Activated CD4-positive, alpha-beta memory T cell treated with anti-CD3 and anti-CD28 coated beads for 36 hours (primary cell): Measurements from ENCODE around the gene PCDHB10. TPM values are rescaled to one million over a fixed set of nuclear protein-coding genes. Genes with fewer than 3 reads are reported as not detected.
"Not testable (repeated sequence)": the region's sequence is repeated elsewhere in the genome, so short reads cannot be mapped to it uniquely, and the experiment has no call there.

Source experiments
- CTCF ChIA-PET: fragments of 350-600 bp; sonication (Branson Sonifier 250); formaldehyde crosslinking; loops from one replicate; lab custom pipeline; 2021; ENCODE audit warnings: antibody characterized with exemption, inconsistent platforms; lab: Charles Lee
- POLR2A ChIA-PET: fragments of 350-600 bp; sonication (Branson Sonifier 250); formaldehyde crosslinking; loops from one replicate; lab custom pipeline; 2021; ENCODE audit warnings: antibody characterized with exemption; lab: Charles Lee
- DNase-seq: peaks from one replicate; pipeline ENCODE4 v3.0.0-alpha.2; 2020
- H3K27ac Mint-ChIP-seq: one replicate; pipeline ENCODE4 v1.8.0; 2021; ENCODE audit warnings: mixed read lengths
- H3K27me3 Mint-ChIP-seq: one replicate; pipeline ENCODE4 v1.8.0; 2021; ENCODE audit warnings: mixed read lengths
- H3K36me3 Mint-ChIP-seq: one replicate; pipeline ENCODE4 v1.8.0; 2021; ENCODE audit warnings: mixed read lengths
- H3K4me1 Mint-ChIP-seq: one replicate; pipeline ENCODE4 v1.8.0; 2021; ENCODE audit warnings: low read depth, mixed read lengths
- H3K4me3 Mint-ChIP-seq: one replicate; pipeline ENCODE4 v1.8.0; 2021; ENCODE audit warnings: mild to moderate bottlenecking, mixed read lengths
- H3K9me3 Mint-ChIP-seq: one replicate; pipeline ENCODE4 v1.8.0; 2021; ENCODE audit warnings: mixed read lengths
- intact Hi-C: fragments of 100-400 bp; cut with micrococcal nuclease; formaldehyde crosslinking; loops from one replicate; pipeline ENCODE4 v1.15.1; 2023
- total RNA-seq, 2 experiments: library from RNA; stranded (reverse); gene quantifications; one replicate each; pipeline ENCODE4 v1.2.3, GENCODE V29; 2021

The PCDHB10 gene
- total RNA-seq, 2 experiments from 2014 or later = not detected

DNA sequence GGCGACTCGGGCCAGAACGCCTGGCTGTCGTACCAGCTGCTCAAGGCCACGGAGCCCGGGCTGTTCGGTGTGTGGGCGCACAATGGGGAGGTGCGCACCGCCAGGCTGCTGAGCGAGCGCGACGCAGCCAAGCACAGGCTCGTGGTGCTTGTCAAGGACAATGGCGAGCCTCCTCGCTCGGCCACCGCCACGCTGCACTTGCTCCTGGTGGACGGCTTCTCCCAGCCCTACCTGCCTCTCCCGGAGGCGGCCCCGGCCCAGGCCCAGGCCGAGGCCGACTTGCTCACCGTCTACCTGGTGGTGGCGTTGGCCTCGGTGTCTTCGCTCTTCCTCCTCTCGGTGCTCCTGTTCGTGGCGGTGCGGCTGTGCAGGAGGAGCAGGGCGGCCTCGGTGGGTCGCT is 2.2 kb downstream of the PCDHB10 start:
- H3K36me3 Mint-ChIP-seq, DNase-seq, POLR2A ChIA-PET, H3K27ac Mint-ChIP-seq, CTCF ChIA-PET, intact Hi-C loops, H3K4me1 Mint-ChIP-seq, H3K4me3 Mint-ChIP-seq: not testable (repeated sequence)
- H3K9me3 Mint-ChIP-seq = peaks cover 30% of the 10 kb centered on the region
- peaks cover 39% of the 10 kb centered on the region for H3K27me3 Mint-ChIP-seq

DNA sequence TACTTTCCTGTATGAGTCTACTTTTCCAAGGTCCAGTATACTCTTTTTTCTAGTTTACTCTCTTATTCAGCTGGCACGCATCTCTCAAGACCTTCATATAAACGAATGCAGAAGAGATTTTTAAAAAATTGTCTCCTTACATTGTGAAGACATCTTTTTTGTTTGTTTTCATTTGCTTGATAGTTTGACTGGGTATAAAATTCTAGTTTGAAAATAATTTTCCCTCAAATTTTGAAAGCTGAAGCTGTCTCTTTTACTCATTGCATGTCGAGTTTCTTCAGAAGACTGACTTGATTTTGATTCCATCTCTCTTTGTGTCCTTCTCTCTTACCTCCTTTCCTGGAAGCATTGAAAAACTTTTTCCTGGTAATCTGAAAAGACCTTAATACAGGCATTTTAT is 4.2 kb downstream of the PCDHB10 start:
- Mint-ChIP-seq H3K27me3 (peaks cover 46% of the 10 kb centered on the region), H3K9me3 (peaks cover 37% of the 10 kb centered on the region), H3K4me1 (no peaks in the 10 kb centered on the region), H3K36me3 (peaks cover 8% of the 10 kb centered on the region), H3K27ac (no peak overlapping the region), H3K4me3 (no peak overlapping the region)
- intact Hi-C loops = no loop called here
- DNase-seq = no peak
- ChIA-PET CTCF (interaction anchor here (1.0 to 1.7 kb wide), 2 partner anchors 9 to 225 kb away, joined by 5 to 9 read pairs; partner anchors contain the start of genes PCDHB9 and PCDHGA11), POLR2A (no interaction called here)

DNA sequence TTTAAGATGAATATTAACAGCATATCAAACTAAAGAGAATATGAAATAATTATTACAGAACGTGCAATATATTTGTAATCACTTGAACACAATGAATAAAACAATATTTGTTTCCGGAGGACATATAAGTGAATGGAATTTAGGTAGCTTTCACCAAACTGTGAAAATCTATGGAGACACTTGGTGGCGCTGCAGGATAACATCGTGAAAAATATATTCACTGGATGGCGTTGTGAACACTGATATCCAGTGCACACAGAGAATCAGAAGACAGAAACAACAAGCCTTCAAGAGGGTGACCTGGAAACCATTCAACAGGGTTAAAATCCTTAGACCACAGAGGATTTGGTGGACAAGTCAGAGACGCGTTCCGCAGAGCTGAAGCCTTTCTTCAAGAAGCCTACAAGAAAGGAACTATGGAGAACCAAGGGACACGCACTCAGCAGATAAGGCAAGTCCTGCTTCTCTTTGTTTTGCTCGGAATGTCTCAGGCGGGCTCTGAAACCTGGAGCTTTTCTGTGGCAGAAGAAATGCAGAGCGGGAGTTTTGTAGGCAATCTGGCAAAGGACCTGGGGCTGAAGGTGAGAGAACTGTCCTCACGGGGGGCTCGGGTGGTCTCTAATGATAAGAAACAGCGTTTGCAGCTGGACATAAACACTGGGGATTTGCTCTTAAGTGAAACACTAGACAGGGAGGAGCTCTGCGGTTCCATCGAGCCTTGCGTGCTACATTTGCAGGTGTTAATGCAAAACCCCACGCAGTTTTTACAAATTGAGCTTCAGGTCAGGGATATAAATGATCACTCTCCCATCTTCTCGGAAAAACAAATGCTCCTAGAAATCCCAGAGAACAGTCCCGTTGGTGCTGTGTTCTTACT is 7.4 kb downstream of the PCDHB10 start, which contains the start of gene PCDHB11:
PCDHB11 (plus strand) TSS at position 269 of the 877 bp plus-strand sequence; CDS start at position 417, 148 bp downstream.
- Mint-ChIP-seq H3K9me3 (peaks cover 29% of the 10 kb centered on the region), H3K27ac (no peak within 1 kb of the TSS), H3K36me3 (peaks cover 6% of the 10 kb centered on the region), H3K4me3 (no peak within 1 kb of the TSS), H3K4me1 (no peaks in the 10 kb centered on the region), H3K27me3 (peaks cover 31% of the 10 kb centered on the region)
- no peak for DNase-seq
- intact Hi-C loops = no loop called here
- CTCF ChIA-PET = interaction anchor here (1.2 kb wide), 1 partner anchor 12 kb away, joined by 4 read pairs; the partner anchor contains the start of gene PCDHB9
- POLR2A ChIA-PET = no interaction called here

DNA sequence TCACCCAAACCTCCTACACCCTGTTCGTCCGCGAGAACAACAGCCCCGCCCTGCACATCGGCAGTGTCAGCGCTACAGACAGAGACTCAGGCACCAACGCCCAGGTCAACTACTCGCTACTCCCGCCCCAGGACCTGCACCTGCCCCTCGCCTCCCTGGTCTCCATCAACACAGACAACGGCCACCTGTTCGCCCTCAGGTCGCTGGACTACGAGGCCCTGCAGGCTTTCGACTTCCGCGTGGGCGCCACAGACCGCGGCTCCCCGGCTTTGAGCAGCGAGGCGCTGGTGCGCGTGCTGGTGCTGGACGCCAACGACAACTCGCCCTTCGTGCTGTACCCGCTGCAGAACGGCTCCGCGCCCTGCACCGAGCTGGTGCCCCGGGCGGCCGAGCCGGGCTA is 9.0 kb downstream of the PCDHB10 start:
- DNase-seq, H3K4me3 Mint-ChIP-seq, H3K36me3 Mint-ChIP-seq, CTCF ChIA-PET, H3K4me1 Mint-ChIP-seq, intact Hi-C loops, H3K27ac Mint-ChIP-seq, POLR2A ChIA-PET: not testable (repeated sequence)
- Mint-ChIP-seq H3K9me3 (peaks cover 26% of the 10 kb centered on the region), H3K27me3 (peaks cover 35% of the 10 kb centered on the region)

DNA sequence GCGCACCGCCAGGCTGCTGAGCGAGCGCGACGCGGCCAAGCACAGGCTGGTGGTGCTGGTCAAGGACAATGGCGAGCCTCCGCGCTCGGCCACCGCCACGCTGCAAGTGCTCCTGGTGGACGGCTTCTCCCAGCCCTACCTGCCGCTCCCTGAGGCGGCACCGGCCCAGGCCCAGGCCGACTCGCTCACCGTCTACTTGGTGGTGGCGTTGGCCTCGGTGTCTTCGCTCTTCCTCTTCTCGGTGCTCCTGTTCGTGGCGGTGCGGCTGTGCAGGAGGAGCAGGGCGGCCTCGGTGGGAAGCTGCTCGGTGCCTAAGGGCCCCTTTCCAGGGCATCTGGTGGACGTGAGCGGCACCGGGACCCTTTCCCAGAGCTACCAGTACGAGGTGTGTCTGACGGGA is 9.5 kb downstream of the PCDHB10 start:
- Mint-ChIP-seq H3K27me3 (peaks cover 38% of the 10 kb centered on the region), H3K9me3 (peaks cover 21% of the 10 kb centered on the region)
- H3K36me3 Mint-ChIP-seq, H3K4me1 Mint-ChIP-seq, CTCF ChIA-PET, H3K4me3 Mint-ChIP-seq, H3K27ac Mint-ChIP-seq, intact Hi-C loops, POLR2A ChIA-PET, DNase-seq: not testable (repeated sequence)

DNA sequence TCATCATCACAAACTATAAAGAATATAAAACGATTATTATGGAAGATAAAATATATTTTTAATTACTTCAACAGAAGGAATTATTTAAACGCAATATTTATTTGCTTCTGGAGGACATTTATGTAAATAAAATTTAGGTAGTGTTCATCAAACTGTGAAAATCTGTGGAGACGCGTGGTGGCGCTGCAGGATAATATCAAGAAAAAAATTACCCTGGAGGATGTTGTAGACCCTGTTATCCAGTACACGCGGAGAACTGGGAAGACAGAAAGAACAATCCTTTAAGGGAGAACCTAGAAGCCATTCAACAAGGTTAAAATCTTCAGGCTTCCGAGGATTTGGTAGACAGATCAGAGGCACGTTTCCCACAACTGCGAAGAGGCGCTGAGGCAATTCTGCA is 16.3 kb downstream of the PCDHB10 start, which contains the start of gene PCDHB12:
PCDHB12 (plus strand) TSS at position 242 of the 400 bp plus-strand sequence. CDS start 189 bp downstream, outside the sequence.
- ChIA-PET CTCF (interaction anchor here (1.1 kb wide), 1 partner anchor 349 kb away, joined by 3 read pairs; no protein-coding TSS in a partner anchor), POLR2A (no interaction called here)
- Mint-ChIP-seq H3K9me3 (peaks cover 4% of the 10 kb centered on the region), H3K4me3 (no peak within 1 kb of the TSS), H3K36me3 (peaks cover 6% of the 10 kb centered on the region), H3K4me1 (no peaks in the 10 kb centered on the region), H3K27me3 (peaks cover 45% of the 10 kb centered on the region), H3K27ac (no peak within 1 kb of the TSS)
- intact Hi-C loops = no loop called here
- DNase-seq = no peak

DNA sequence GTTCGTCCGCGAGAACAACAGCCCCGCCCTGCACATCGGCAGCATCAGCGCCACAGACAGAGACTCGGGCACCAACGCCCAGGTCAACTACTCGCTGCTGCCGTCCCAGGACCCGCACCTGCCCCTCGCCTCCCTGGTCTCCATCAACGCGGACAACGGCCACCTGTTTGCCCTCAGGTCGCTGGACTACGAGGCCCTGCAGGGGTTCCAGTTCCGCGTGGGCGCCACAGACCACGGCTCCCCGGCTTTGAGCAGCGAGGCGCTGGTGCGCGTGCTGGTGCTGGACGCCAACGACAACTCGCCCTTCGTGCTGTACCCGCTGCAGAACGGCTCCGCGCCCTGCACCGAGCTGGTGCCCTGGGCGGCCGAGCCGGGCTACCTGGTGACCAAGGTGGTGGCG is 18.1 kb downstream of the PCDHB10 start:
- H3K36me3 Mint-ChIP-seq, intact Hi-C loops, H3K4me3 Mint-ChIP-seq, H3K4me1 Mint-ChIP-seq, POLR2A ChIA-PET, CTCF ChIA-PET, DNase-seq, H3K27ac Mint-ChIP-seq: not testable (repeated sequence)
- H3K9me3 Mint-ChIP-seq = peaks cover 11% of the 10 kb centered on the region
- peaks cover 56% of the 10 kb centered on the region for H3K27me3 Mint-ChIP-seq

DNA sequence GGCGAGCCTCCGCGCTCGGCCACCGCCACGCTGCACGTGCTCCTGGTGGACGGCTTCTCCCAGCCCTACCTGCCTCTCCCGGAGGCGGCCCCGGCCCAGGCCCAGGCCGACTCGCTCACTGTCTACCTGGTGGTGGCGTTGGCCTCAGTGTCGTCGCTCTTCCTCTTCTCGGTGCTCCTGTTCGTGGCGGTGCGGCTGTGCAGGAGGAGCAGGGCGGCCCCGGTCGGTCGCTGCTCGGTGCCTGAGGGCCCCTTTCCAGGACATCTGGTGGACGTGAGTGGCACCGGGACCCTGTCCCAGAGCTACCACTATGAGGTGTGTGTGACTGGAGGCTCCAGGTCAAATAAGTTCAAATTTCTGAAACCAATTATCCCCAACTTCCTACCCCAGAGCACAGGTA is 18.7 kb downstream of the PCDHB10 start:
- intact Hi-C loops, POLR2A ChIA-PET, H3K36me3 Mint-ChIP-seq, H3K27ac Mint-ChIP-seq, CTCF ChIA-PET, H3K4me3 Mint-ChIP-seq, H3K4me1 Mint-ChIP-seq, DNase-seq: not testable (repeated sequence)
- H3K27me3 Mint-ChIP-seq = peaks cover 54% of the 10 kb centered on the region
- H3K9me3 Mint-ChIP-seq = peaks cover 13% of the 10 kb centered on the region

DNA sequence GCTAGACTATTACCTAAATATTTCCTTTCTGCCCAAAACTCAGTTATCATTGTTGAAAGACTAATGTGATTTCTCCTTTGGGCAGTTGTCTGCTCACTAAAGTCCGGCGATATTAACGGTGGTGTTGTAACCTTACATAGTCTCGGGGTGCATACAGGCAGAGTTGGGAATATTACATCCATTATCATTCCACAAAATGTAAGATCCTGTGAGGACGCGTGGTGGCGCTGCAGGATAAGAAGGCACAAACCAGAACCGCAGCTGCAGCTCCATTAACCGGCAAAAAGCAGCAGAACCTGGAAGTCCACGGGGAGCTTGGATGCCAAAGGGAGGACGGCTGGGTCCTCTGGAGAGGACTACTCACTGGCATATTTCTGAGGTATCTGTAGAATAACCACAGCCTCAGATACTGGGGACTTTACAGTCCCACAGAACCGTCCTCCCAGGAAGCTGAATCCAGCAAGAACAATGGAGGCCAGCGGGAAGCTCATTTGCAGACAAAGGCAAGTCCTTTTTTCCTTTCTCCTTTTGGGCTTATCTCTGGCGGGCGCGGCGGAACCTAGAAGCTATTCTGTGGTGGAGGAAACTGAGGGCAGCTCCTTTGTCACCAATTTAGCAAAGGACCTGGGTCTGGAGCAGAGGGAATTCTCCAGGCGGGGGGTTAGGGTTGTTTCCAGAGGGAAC is 21.6 kb downstream of the PCDHB10 start, which contains the start of gene PCDHB13:
PCDHB13 (plus strand) TSS at position 264 of the 684 bp plus-strand sequence; CDS start at position 469, 205 bp downstream.
- H3K4me1 Mint-ChIP-seq, H3K4me3 Mint-ChIP-seq, H3K27ac Mint-ChIP-seq, POLR2A ChIA-PET, intact Hi-C loops: not testable (repeated sequence)
- peak; percentile 57 for DNase-seq
- peaks cover 44% of the 10 kb centered on the region for H3K27me3 Mint-ChIP-seq
- peaks cover 12% of the 10 kb centered on the region for H3K36me3 Mint-ChIP-seq
- CTCF ChIA-PET = interaction anchor here (1.0 kb wide), 1 partner anchor 107 kb away, joined by 3 read pairs; the partner anchor contains the start of gene TAF7
- peaks cover 23% of the 10 kb centered on the region for H3K9me3 Mint-ChIP-seq

DNA sequence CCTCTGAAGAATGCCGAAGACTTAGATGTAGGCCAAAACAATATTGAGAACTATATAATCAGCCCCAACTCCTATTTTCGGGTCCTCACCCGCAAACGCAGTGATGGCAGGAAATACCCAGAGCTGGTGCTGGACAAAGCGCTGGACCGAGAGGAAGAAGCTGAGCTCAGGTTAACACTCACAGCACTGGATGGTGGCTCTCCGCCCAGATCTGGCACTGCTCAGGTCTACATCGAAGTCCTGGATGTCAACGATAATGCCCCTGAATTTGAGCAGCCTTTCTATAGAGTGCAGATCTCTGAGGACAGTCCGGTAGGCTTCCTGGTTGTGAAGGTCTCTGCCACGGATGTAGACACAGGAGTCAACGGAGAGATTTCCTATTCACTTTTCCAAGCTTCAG is 22.4 kb downstream of the PCDHB10 start:
- H3K9me3 Mint-ChIP-seq = peaks cover 28% of the 10 kb centered on the region
- intact Hi-C loops, DNase-seq, POLR2A ChIA-PET, H3K27ac Mint-ChIP-seq, H3K4me3 Mint-ChIP-seq, H3K4me1 Mint-ChIP-seq: not testable (repeated sequence)
- CTCF ChIA-PET = interaction anchor here (0.6 kb wide), 1 partner anchor 309 kb away, joined by 3 read pairs; no protein-coding TSS in a partner anchor
- peaks cover 42% of the 10 kb centered on the region for H3K27me3 Mint-ChIP-seq
- H3K36me3 Mint-ChIP-seq = peaks cover 12% of the 10 kb centered on the region

DNA sequence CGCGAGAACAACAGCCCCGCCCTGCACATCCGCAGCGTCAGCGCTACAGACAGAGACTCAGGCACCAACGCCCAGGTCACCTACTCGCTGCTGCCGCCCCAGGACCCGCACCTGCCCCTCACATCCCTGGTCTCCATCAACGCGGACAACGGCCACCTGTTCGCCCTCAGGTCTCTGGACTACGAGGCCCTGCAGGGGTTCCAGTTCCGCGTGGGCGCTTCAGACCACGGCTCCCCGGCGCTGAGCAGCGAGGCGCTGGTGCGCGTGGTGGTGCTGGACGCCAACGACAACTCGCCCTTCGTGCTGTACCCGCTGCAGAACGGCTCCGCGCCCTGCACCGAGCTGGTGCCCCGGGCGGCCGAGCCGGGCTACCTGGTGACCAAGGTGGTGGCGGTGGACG is 23.4 kb downstream of the PCDHB10 start:
- H3K36me3 Mint-ChIP-seq, H3K4me3 Mint-ChIP-seq, POLR2A ChIA-PET, DNase-seq, H3K27ac Mint-ChIP-seq, H3K4me1 Mint-ChIP-seq, CTCF ChIA-PET, intact Hi-C loops: not testable (repeated sequence)
- Mint-ChIP-seq H3K27me3 (peaks cover 44% of the 10 kb centered on the region), H3K9me3 (peaks cover 26% of the 10 kb centered on the region)

DNA sequence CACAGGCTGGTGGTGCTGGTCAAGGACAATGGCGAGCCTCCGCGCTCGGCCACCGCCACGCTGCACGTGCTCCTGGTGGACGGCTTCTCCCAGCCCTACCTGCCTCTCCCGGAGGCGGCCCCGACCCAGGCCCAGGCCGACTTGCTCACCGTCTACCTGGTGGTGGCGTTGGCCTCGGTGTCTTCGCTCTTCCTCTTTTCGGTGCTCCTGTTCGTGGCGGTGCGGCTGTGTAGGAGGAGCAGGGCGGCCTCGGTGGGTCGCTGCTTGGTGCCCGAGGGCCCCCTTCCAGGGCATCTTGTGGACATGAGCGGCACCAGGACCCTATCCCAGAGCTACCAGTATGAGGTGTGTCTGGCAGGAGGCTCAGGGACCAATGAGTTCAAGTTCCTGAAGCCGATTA is 23.9 kb downstream of the PCDHB10 start:
- CTCF ChIA-PET, H3K4me1 Mint-ChIP-seq, H3K4me3 Mint-ChIP-seq, POLR2A ChIA-PET, DNase-seq, H3K27ac Mint-ChIP-seq, intact Hi-C loops, H3K36me3 Mint-ChIP-seq: not testable (repeated sequence)
- Mint-ChIP-seq H3K9me3 (peaks cover 26% of the 10 kb centered on the region), H3K27me3 (peaks cover 44% of the 10 kb centered on the region)
